Pons (tissue), 1 donor: ENCODE measurements around the gene DLEU7.

Experiments used
- DNase-seq: peaks from one replicate; pipeline ENCODE4 v3.0.0-alpha.2; 2016; ENCODE audit warnings: low spot score

The DLEU7 gene

DNA sequence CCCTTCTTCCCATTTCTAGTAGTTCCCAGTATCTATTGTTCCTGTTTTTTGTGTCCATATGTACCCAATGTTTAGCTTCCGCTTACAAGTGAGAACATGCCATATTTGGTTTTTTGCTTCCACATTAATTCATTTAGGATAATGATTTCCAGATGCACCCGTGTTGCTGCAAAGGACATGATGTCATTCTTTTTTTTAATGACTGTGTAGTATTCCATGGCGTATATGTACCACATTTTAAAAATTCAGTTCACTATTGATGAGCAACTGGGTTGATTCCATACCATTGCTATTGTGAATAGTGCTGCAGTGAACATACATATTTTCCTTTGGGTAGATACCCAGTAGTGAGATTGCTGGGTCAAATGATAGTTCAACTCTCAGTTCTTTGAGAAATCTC lies 50.5 kb downstream of the DLEU7 start:
- no peak for DNase-seq

DNA sequence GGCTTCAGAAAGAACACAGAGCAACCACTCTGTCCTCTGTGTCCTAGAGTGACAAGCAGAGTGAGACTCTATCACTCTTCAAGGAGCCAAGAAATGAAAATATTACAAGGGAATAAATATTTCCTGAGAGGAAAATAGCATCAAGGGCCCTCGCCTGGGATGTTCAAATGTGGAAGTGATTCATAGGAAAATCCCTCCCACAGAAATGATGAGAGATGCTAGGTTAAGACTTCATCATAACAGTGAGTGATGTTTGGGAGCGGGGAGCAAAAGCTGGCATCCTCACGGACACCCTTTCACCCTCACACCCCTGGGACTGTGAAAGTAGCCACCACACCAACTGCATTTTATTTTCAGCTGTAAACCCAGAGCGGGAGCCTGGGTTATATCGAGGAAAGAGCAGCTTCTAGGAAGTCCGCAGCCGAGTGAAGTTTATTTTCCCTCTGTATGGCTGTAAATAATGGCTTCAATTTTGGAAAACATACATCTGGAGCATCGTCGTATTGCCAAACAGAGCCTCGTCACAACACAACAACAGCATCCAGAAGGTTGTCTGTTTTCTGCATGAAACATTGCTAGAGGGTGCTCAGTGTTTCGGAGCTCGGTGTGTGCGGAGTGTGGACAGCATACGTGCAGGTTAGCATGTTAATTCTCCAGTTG lies 54.8 kb downstream of the DLEU7 start:
- DNase-seq = no peak

DNA sequence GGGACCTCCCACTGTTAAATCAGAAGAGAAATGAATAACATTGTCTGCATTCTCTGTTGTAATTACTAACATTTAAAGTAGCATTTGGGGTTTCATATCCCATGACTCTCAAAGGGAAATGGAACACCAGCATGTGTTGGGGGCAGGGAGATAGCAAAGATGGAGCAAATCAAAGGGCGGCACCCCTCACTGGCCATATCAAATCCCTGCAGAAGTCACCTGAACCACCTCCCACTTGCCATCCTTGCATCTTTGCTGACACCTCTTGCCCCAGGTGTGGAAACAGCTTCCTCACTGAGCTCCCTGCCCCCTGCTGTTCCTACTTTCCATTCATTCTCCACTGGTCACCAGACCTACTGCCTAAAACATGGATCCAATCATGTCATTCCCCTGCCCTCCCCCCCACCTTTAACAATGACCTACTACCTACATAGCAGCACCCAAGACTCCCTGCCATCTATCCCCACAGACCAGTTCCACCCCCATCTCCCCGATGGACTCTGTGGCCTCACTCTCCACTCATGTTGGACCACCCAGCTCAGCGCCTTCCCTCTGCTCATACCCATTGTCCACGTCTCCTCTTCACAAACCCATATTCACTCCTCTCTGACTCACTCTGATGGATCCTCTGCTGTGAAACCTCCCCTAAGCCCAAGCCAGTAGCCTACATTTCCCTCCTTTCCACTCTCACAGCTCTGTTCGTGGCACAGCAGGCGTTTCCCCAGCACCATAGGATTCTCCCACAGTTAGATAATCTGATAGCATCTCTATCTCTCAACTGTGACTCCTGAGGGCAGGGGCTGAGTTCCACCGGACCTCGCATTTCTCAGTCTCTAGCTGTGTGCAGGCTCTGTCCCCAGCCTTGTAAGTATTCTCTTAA lies 55.9 kb downstream of the DLEU7 start:
- DNase-seq = no peak

DNA sequence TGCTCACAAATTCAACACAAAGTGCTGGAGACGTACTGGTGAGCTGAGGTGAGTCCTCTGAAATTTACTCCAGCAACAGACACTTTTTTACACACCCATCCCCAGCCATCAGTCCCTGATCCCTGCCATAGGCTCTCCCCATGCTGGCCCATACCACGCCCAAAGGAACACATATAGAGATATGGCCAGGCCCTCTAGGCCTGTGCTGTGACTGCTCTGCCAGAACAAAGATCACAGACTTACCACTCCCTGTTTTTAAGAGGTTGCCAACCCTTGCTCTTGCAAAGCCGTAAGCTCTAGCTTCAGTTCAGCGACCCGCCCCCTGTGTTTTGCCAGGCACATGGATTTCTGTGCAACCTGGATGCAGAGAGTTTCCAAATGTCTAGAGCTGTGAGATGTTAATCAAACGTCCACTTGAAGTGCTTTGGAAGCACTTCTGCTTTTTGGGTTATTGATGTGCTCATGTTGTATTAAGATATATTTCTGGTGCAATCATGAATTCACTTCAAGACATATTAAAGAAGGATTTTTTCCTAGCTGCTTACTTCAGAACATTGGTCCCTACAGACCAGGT lies 59.7 kb downstream of the DLEU7 start:
- no peak for DNase-seq

DNA sequence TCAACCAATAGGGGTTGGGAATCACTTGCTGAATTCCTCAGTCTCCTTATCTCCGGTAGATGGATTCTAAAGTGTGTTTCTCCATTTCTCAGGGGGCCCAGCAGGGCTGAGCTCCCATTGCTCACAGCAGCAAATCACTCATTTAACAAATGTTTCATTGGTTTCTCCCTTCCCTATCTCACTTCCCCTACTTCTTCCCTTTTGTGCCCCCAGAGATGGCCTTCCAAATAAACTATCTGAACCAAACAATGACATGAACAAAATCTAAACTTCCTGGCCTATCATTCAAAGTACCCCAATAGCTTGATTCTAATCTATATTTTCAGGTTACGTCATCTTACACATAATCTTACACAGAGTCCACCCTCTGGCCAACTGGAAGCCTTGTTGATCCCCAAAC lies 60.4 kb downstream of the DLEU7 start:
- DNase-seq = no peak

DNA sequence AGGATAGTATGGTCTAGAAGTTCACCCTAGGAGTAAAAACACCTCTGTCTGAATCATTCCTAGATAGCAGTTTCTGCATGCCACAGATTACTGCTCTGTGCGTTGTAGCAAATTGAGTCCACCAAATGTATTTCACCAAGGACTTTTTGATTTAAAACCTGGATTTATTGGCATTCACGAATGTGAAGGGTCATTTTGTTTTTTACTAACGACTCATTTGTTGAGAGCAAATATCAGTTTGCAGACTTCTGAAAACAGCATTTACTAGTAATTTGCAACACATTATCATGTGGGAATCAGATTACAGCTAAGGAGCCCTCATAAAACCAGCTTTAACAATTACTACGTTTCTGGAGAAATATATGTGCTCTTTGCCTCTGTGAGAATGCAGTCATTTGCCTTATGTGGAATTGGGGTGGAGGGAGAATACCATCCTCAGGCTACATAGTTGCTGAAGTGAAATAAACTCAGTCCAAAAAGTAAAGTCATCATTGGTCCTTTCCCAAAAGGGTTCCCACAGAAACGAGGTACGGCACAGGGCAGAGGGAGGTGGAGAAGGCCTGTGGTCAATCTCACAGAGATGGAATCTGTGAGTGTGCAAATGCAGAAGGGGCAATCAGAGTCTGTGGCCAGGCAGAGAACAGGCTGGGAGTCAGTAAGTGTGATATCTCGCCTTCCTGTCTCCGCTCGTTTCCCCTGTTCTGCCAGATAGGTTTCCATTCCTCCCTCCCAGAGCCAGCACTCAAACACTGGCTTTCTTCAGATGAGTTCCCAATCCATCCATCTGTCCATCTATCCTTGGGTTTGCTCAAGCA lies 63.1 kb downstream of the DLEU7 start:
- DNase-seq = no peak

DNA sequence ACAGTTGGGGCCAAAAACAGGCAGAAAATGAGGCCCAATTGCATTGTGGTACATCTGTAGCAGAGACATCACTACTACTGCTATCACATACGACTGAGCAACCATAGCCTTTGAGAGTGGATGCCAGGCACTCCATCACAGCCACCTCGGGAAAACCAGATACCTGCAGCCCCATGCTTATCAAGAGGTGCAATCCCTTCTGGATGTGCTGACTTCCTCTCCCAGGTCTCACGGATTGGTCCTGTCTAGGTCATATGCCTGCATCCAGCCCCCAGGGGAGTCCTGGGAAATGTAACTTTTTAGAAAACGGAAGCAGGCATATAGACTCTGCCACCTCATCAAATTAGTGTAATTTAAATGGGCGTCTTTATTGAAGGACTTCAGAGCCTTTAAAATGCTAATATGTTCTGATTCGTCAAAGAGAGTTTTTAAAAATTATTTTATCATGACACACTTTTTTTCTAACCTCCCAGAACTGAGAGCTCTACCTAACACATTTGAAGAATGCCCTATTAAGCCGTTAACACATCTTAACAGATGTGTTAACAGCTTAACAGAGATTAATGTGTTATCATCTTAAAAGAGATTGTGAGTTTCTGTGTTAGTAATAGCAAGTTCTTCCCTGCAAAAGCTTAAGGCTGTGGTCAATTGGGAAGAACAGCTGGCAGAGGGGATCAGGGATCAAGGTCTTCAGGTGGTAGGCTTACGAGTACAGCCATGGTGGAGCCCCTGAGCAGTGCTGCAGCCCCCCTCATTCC lies 63.9 kb downstream of the DLEU7 start:
- no peak for DNase-seq
